Testis (tissue), 3 donors: ENCODE results near the gene ADNP2. TPM values are rescaled to one million over a fixed set of nuclear protein-coding genes. Genes with fewer than 3 reads are reported as not detected.

ENCODE experiments used
- DNase-seq: peaks from one replicate; pipeline ENCODE4 v3.0.0-alpha.2; 2019
- H3K27ac ChIP-seq, 2 donors: fragments of 200-600 bp; sonication (generic); one replicate each; pipeline ENCODE4 v1.5.1; 2019
- H3K27me3 ChIP-seq: fragments of 200-600 bp; sonication (generic); one replicate; pipeline ENCODE4 v1.5.1; 2019
- H3K36me3 ChIP-seq: fragments of 200-600 bp; sonication (generic); one replicate; pipeline ENCODE4 v1.5.1; 2017; ENCODE audit warnings: low read depth; ENCODE audit errors: missing control alignments
- H3K4me1 ChIP-seq: fragments of 200-600 bp; sonication (generic); one replicate; pipeline ENCODE4 v1.5.1; 2019
- H3K4me3 ChIP-seq, 2 donors: fragments of 200-600 bp; sonication (generic); one replicate each; pipeline ENCODE4 v1.5.1; 2017 to 2019
- H3K9me3 ChIP-seq: fragments of 200-600 bp; sonication (generic); one replicate; pipeline ENCODE4 v1.5.1; 2017
- CTCF ChIP-seq, 3 experiments: fragments of 450-650 bp in 2 of 3; fragments of 200-600 bp in 1 of 3; sonication (generic) in 1 of 3; IDR thresholded peaks; one replicate each; pipeline ENCODE4 v1.5.1; 2016 to 2019; ENCODE audit warnings: antibody characterized with exemption in 3 of 3, mild to moderate bottlenecking in 2 of 3, moderate library complexity in 1 of 3
- POLR2A ChIP-seq: fragments of 450-650 bp; IDR thresholded peaks from one replicate; pipeline ENCODE4 v1.6.1; 2017; ENCODE audit warnings: antibody characterized with exemption, mild to moderate bottlenecking, moderate library complexity
- WGBS, 2 donors: methylation state at CpG; one replicate each; pipeline ENCODE4 v1.1.5; 2018; 5-methylcytosine and 5-hydroxymethylcytosine counted together
- intact Hi-C: fragments of 100-400 bp; cut with DNase I; formaldehyde crosslinking; loops from one replicate; pipeline ENCODE4 v1.15.1; 2023; ENCODE audit warnings: low total_unique reads
- polyA plus RNA-seq: library from polyadenylated mRNA; stranded (reverse); fragments of 350-450 nt; fragmentation: Illumina TruSeq; extraction: RNeasy Lipid Tissue Mini Kit (QIAGEN cat#74804); gene quantifications from one replicate; pipeline ENCODE4 v1.2.3, GENCODE V29; 2014; ENCODE audit warnings: low read depth, low replicate concordance; ENCODE audit not compliant: insufficient read depth
- total RNA-seq, 2 donors: library from RNA; depleted of rRNA; stranded (reverse); fragments of >200 nt; gene quantifications; one replicate each; pipeline ENCODE4 v1.2.3, GENCODE V29; 2016

The ADNP2 gene
- total and polyA plus RNA-seq, 3 donors from 2014 or later: 50.0 to 57.7 (median 56.8) TPM

GRCh38 chr18:80067897-80068296 lies 41.2 kb upstream of the ADNP2 start:
- Histone ChIP-seq H3K4me3 (no peak overlapping the region), H3K27ac (no peak overlapping the region), H3K4me1 (no peaks in the 10 kb centered on the region), H3K9me3 (no peaks in the 10 kb centered on the region), H3K27me3 (no peaks in the 10 kb centered on the region), H3K36me3 (no peaks in the 10 kb centered on the region)
- 92 to 96% methylated on average over 10 of the region's 10 CpGs for WGBS, 2 donors
- TF ChIP-seq POLR2A (no peak), CTCF (IDR thresholded peaks at IDR 0.05) (no peak)
- no peak for DNase-seq
- intact Hi-C loops: no loop called here

- 81 to 89% methylated on average over 10 of the region's 10 CpGs for WGBS, 2 donors
- no peak for TF ChIP-seq CTCF (IDR thresholded peaks at IDR 0.05)
- no peak for TF ChIP-seq POLR2A
- H3K27me3 ChIP-seq: no peaks in the 10 kb centered on the region
- DNase-seq: no peak
- H3K9me3 ChIP-seq: no peaks in the 10 kb centered on the region
- H3K4me3 ChIP-seq: no peak overlapping the region
- H3K36me3 ChIP-seq: no peaks in the 10 kb centered on the region
- H3K4me1 ChIP-seq: no peaks in the 10 kb centered on the region
- no peak overlapping the region for H3K27ac ChIP-seq
- intact Hi-C loops: no loop called here
Observed at GRCh38 chr18:80068571-80069272, 40.3 kb upstream of the ADNP2 start.

GRCh38 chr18:80070825-80071224 lies 38.2 kb upstream of the ADNP2 start:
- H3K4me1 ChIP-seq: no peaks in the 10 kb centered on the region
- H3K9me3 ChIP-seq: no peaks in the 10 kb centered on the region
- no peak overlapping the region for H3K27ac ChIP-seq
- no peak overlapping the region for H3K4me3 ChIP-seq
- intact Hi-C loops: no loop called here
- H3K36me3 ChIP-seq: no peaks in the 10 kb centered on the region
- DNase-seq: no peak
- no peaks in the 10 kb centered on the region for H3K27me3 ChIP-seq
- no peak for TF ChIP-seq CTCF (IDR thresholded peaks at IDR 0.05)
- 73 to 91% methylated on average over 3 to 4 of the region's 4 CpGs for WGBS, 2 donors

- no peak overlapping the region for H3K4me3 ChIP-seq
- no peak overlapping the region for H3K27ac ChIP-seq
- intact Hi-C loops: no loop called here
- no peaks in the 10 kb centered on the region for H3K36me3 ChIP-seq
- 97 to 98% methylated on average over 5 of the region's 5 CpGs for WGBS, 2 donors
- TF ChIP-seq CTCF (IDR thresholded peaks at IDR 0.05) (no peak), POLR2A (no peak)
- no peaks in the 10 kb centered on the region for H3K9me3 ChIP-seq
- H3K4me1 ChIP-seq: no peaks in the 10 kb centered on the region
- no peak for DNase-seq
- H3K27me3 ChIP-seq: no peaks in the 10 kb centered on the region
Observed at GRCh38 chr18:80074183-80074582, 34.9 kb upstream of the ADNP2 start.

GRCh38 chr18:80074697-80075096 lies 34.4 kb upstream of the ADNP2 start:
- TF ChIP-seq CTCF (IDR thresholded peaks at IDR 0.05) (no peak), POLR2A (no peak)
- Histone ChIP-seq H3K27me3 (no peaks in the 10 kb centered on the region), H3K9me3 (no peaks in the 10 kb centered on the region), H3K4me3 (no peak overlapping the region), H3K27ac (no peak overlapping the region), H3K4me1 (no peaks in the 10 kb centered on the region), H3K36me3 (no peaks in the 10 kb centered on the region)
- intact Hi-C loops: no loop called here
- 78 to 89% methylated on average over 8 of the region's 8 CpGs for WGBS, 2 donors
- no peak for DNase-seq
